MCF 10A (cell line): ENCODE measurements around the gene SPON1. TPM values are rescaled to one million over a fixed set of nuclear protein-coding genes. Genes with fewer than 3 reads are reported as not detected.
A peak's percentile ranks its signal among the peaks of the same experiment; 100 is the strongest.

Experiments used
- BruUV-seq: library from RNA; stranded (reverse); fragments of 400-500 nt; replicated peaks from 2 replicates; lab custom pipeline; 2021; lab: Mats Ljungman, UMichigan
- CTCF ChIA-PET: fragments of 300-600 bp; sonication (Branson Sonifier 250); formaldehyde crosslinking; extraction: SDS; loops from one replicate; lab custom pipeline; 2021; ENCODE audit warnings: antibody characterized with exemption, inconsistent platforms; lab: Yijun Ruan, JAX
- POLR2A ChIA-PET: fragments of 300-600, 350-650 bp; sonication (Branson Sonifier 250); formaldehyde crosslinking; extraction: SDS; loops from one replicate; lab custom pipeline; 2020; ENCODE audit warnings: antibody characterized with exemption, inconsistent platforms; lab: Yijun Ruan, JAX
- DNase-seq: peaks from one replicate; pipeline ENCODE4 v3.0.0-alpha.2; 2018; ENCODE audit not compliant: unreplicated experiment
- H3K27ac Mint-ChIP-seq: one replicate; pipeline ENCODE4 v1.8.0; 2022; ENCODE audit warnings: mild to moderate bottlenecking, low read depth, mixed read lengths; ENCODE audit not compliant: unreplicated experiment
- H3K27me3 Mint-ChIP-seq: one replicate; pipeline ENCODE4 v1.8.0; 2022; ENCODE audit warnings: mixed read lengths; ENCODE audit not compliant: insufficient read depth, unreplicated experiment
- H3K36me3 Mint-ChIP-seq: one replicate; pipeline ENCODE4 v1.8.0; 2022; ENCODE audit warnings: mild to moderate bottlenecking, moderate library complexity, mixed read lengths; ENCODE audit not compliant: insufficient read depth, unreplicated experiment
- H3K4me1 Mint-ChIP-seq: one replicate; pipeline ENCODE4 v1.8.0; 2022; ENCODE audit warnings: mixed read lengths; ENCODE audit not compliant: insufficient read depth, unreplicated experiment
- H3K4me3 Mint-ChIP-seq: one replicate; pipeline ENCODE4 v1.8.0; 2022; ENCODE audit warnings: mild to moderate bottlenecking, moderate library complexity, mixed read lengths; ENCODE audit not compliant: unreplicated experiment
- H3K9me3 Mint-ChIP-seq: one replicate; pipeline ENCODE4 v1.8.0; 2022; ENCODE audit warnings: mixed read lengths; ENCODE audit not compliant: unreplicated experiment
- CTCF ChIP-seq: fragments of 200-600 bp; IDR thresholded peaks from one replicate; pipeline ENCODE4 v1.8.0; 2022; ENCODE audit warnings: antibody characterized with exemption, mild to moderate bottlenecking; ENCODE audit not compliant: unreplicated experiment
- intact Hi-C: fragments of 100-400 bp; cut with micrococcal nuclease; formaldehyde crosslinking; loops from 2 replicates; pipeline ENCODE4 v1.14.1; 2022
- total RNA-seq: library from RNA; stranded (reverse); gene quantifications from 2 replicates; pipeline ENCODE4 v1.2.3, GENCODE V29; 2022

Gene SPON1
- total RNA-seq, 1 experiment from 2014 or later, result not detected

- DNase-seq, result no peak
- no peak for TF ChIP-seq CTCF
- peaks cover 22% of the 10 kb centered on the region for H3K4me1 Mint-ChIP-seq
- no peak overlapping the region for H3K27ac Mint-ChIP-seq
- H3K27me3 Mint-ChIP-seq, result no peaks in the 10 kb centered on the region
- H3K36me3 Mint-ChIP-seq, result no peaks in the 10 kb centered on the region
- H3K9me3 Mint-ChIP-seq, result no peaks in the 10 kb centered on the region
- no TSS peak for BruUV-seq
- intact Hi-C loops, result no loop called here
- ChIA-PET CTCF (interaction anchor here (0.5 to 7.8 kb wide), 4 partner anchors 15 to 1253 kb away, joined by 3 to 65 read pairs (median 12); no protein-coding TSS in a partner anchor), POLR2A (no interaction called here)
- H3K4me3 Mint-ChIP-seq, result no peak overlapping the region
Measured at GRCh38 chr11:13941775-13942174, 20.7 kb upstream of the SPON1 start.

GRCh38 chr11:13942378-13942777 lies 20.1 kb upstream of the SPON1 start:
- Mint-ChIP-seq H3K27ac (no peak overlapping the region), H3K4me3 (no peak overlapping the region), H3K27me3 (no peaks in the 10 kb centered on the region), H3K4me1 (peaks cover 22% of the 10 kb centered on the region), H3K36me3 (no peaks in the 10 kb centered on the region), H3K9me3 (no peaks in the 10 kb centered on the region)
- no TSS peak for BruUV-seq
- ChIA-PET POLR2A (interaction anchor here (0.6 kb wide), 1 partner anchor 558 kb away, joined by 3 read pairs; no protein-coding TSS in a partner anchor), CTCF (interaction anchor here (0.5 to 7.8 kb wide), 5 partner anchors 14 to 1253 kb away, joined by 3 to 65 read pairs (median 7); no protein-coding TSS in a partner anchor)
- intact Hi-C loops, result no loop called here
- no peak for TF ChIP-seq CTCF
- no peak for DNase-seq

GRCh38 chr11:13942971-13943381 lies 19.5 kb upstream of the SPON1 start:
- Mint-ChIP-seq H3K4me3 (no peak overlapping the region), H3K4me1 (peaks cover 22% of the 10 kb centered on the region), H3K27ac (no peak overlapping the region), H3K9me3 (no peaks in the 10 kb centered on the region), H3K36me3 (no peaks in the 10 kb centered on the region), H3K27me3 (no peaks in the 10 kb centered on the region)
- ChIA-PET POLR2A (interaction anchor here (0.6 to 1.6 kb wide), 2 partner anchors 11 to 557 kb away, joined by 3 read pairs; no protein-coding TSS in a partner anchor), CTCF (interaction anchor here (0.7 to 7.8 kb wide), 3 partner anchors 14 to 206 kb away, joined by 7 to 65 read pairs (median 20); no protein-coding TSS in a partner anchor)
- DNase-seq, result peak; percentile 83
- no TSS peak for BruUV-seq
- no peak for TF ChIP-seq CTCF
- intact Hi-C loops, result no loop called here

- POLR2A ChIA-PET, result interaction anchor here (1.6 kb wide), 1 partner anchor 10 kb away, joined by 3 read pairs; no protein-coding TSS in a partner anchor
- CTCF ChIA-PET, result interaction anchor here (1.2 to 7.8 kb wide), 3 partner anchors 12 to 205 kb away, joined by 10 to 65 read pairs (median 20); no protein-coding TSS in a partner anchor
- Mint-ChIP-seq H3K36me3 (no peaks in the 10 kb centered on the region), H3K4me1 (peaks cover 22% of the 10 kb centered on the region), H3K27me3 (no peaks in the 10 kb centered on the region), H3K27ac (no peak overlapping the region), H3K9me3 (no peaks in the 10 kb centered on the region), H3K4me3 (no peak overlapping the region)
- intact Hi-C loops, result no loop called here
- no peak for TF ChIP-seq CTCF
- peak; percentile 66 for DNase-seq
- no TSS peak for BruUV-seq
Measured at GRCh38 chr11:13944016-13944415, 18.5 kb upstream of the SPON1 start.
